ENCODE results near the gene PLA2G3. TPM values are rescaled to one million over a fixed set of nuclear protein-coding genes. Genes with fewer than 3 reads are reported as not detected.

The PLA2G3 gene
- total RNA-seq, 2 experiments from 2014 or later, result not detected

DNA sequence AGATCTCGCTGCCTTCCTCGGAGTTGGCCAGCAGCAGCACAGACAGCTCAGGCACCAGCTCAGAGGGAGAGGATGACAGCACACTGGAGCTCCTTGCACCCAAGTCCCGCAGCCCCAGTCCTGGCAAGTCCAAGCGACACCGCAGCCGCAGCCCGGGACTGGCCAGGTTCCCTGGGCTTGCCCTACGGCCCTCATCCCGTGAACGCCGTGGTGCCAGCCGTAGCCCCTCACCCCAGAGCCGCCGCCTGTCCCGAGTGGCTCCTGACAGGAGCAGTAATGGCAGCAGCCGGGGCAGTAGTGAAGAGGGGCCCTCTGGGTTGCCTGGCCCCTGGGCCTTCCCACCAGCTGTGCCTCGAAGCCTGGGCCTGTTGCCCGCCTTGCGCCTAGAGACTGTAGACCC, 6.4 kb downstream of the PLA2G3 start:
- no peaks in the 10 kb centered on the region for H3K36me3 Mint-ChIP-seq (ENCODE audit: low read depth)
- DNase-seq (no peak), ATAC-seq (ENCODE audit: poor library complexity) (no peak)
- H3K9me3 Mint-ChIP-seq, result no peaks in the 10 kb centered on the region
- Histone ChIP-seq H3K27me3 (ENCODE audit: control insufficient read depth in 1 of 2, insufficient read depth in 2 of 2, low read length in 2 of 2) (no peaks in the 10 kb centered on the region), H3K4me1 (ENCODE audit: insufficient read depth, low read length) (no peaks in the 10 kb centered on the region), H3K36me3 (ENCODE audit: insufficient read depth, low read length) (no peaks in the 10 kb centered on the region), H3K27ac (ENCODE audit: low read depth in 1 of 2, low read length in 2 of 2) (no peak overlapping the region), H3K4me3 (ENCODE audit: low read length) (no peak overlapping the region), H3K9me3 (ENCODE audit: control insufficient read depth in 1 of 2, insufficient read depth in 1 of 2, low read length in 2 of 2) (no peaks in the 10 kb centered on the region)
- H3K4me3 Mint-ChIP-seq, result no peak overlapping the region
- intact Hi-C loops (cut with DNase I, micrococcal nuclease), result no loop called here
- ChIA-PET CTCF (no interaction called here), POLR2A (no interaction called here)
- no peak overlapping the region for H3K27ac Mint-ChIP-seq
- TF ChIP-seq CTCF (IDR thresholded peaks at IDR 0.05), result no peak
- no peaks in the 10 kb centered on the region for H3K4me1 Mint-ChIP-seq (ENCODE audit: low read depth)
- no peaks in the 10 kb centered on the region for H3K27me3 Mint-ChIP-seq

DNA sequence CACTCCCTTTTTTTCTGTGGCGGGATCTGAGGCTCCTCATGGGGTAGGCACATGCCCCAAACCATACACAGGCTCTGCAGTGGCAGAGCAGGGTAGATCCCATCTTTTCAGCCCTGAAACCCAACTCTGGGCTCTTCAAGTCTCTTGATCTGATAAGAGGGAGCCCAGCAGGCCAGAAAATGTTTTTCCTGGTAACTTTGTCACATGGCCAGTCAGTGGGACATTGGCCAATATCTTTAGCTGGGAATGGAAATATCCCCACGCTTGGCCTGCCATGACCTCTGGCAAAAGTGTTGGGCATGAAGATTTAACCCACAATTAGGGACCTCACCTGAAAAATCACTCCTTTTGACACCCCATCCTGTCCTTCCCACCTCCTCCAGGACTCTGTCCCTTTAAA, 9.4 kb downstream of the PLA2G3 start:
- ChIA-PET POLR2A (no interaction called here), CTCF (no interaction called here)
- no peaks in the 10 kb centered on the region for H3K9me3 Mint-ChIP-seq
- peaks cover 2 to 7% of the 10 kb centered on the region in 2 experiments for H3K27me3 ChIP-seq (ENCODE audit: control insufficient read depth in 1 of 2, insufficient read depth in 2 of 2, low read length in 2 of 2)
- no peak overlapping the region for H3K4me3 Mint-ChIP-seq
- no peak overlapping the region for H3K27ac ChIP-seq (ENCODE audit: low read depth in 1 of 2, low read length in 2 of 2)
- H3K9me3 ChIP-seq (ENCODE audit: control insufficient read depth in 1 of 2, insufficient read depth in 1 of 2, low read length in 2 of 2), result no peaks in the 10 kb centered on the region
- H3K27ac Mint-ChIP-seq, result no peak overlapping the region
- no peak for ATAC-seq (ENCODE audit: poor library complexity)
- no peak for TF ChIP-seq CTCF (IDR thresholded peaks at IDR 0.05)
- H3K4me1 Mint-ChIP-seq (ENCODE audit: low read depth), result no peaks in the 10 kb centered on the region
- H3K4me3 ChIP-seq (ENCODE audit: low read length), result no peak overlapping the region
- H3K4me1 ChIP-seq (ENCODE audit: insufficient read depth, low read length), result no peaks in the 10 kb centered on the region
- no peaks in the 10 kb centered on the region for H3K36me3 ChIP-seq (ENCODE audit: insufficient read depth, low read length)
- H3K36me3 Mint-ChIP-seq (ENCODE audit: low read depth), result no peaks in the 10 kb centered on the region
- intact Hi-C loops (cut with DNase I, micrococcal nuclease), result no loop called here
- no peak for DNase-seq
- H3K27me3 Mint-ChIP-seq, result no peaks in the 10 kb centered on the region

GRCh38 chr22:31128156-31128555, 12.2 kb downstream of the PLA2G3 start:
- ATAC-seq (ENCODE audit: poor library complexity), result no peak
- no peaks in the 10 kb centered on the region for H3K36me3 Mint-ChIP-seq (ENCODE audit: low read depth)
- no peak for DNase-seq
- H3K27me3 Mint-ChIP-seq, result peaks cover 3% of the 10 kb centered on the region
- Histone ChIP-seq H3K9me3 (ENCODE audit: control insufficient read depth in 1 of 2, insufficient read depth in 1 of 2, low read length in 2 of 2) (no peaks in the 10 kb centered on the region), H3K4me3 (ENCODE audit: low read length) (no peak overlapping the region), H3K4me1 (ENCODE audit: insufficient read depth, low read length) (no peaks in the 10 kb centered on the region), H3K27me3 (ENCODE audit: control insufficient read depth in 1 of 2, insufficient read depth in 2 of 2, low read length in 2 of 2) (peaks cover 2 to 7% of the 10 kb centered on the region in 2 experiments), H3K27ac (ENCODE audit: low read depth in 1 of 2, low read length in 2 of 2) (no peak overlapping the region), H3K36me3 (ENCODE audit: insufficient read depth, low read length) (no peaks in the 10 kb centered on the region)
- CTCF ChIA-PET, result no interaction called here
- no peaks in the 10 kb centered on the region for H3K4me1 Mint-ChIP-seq (ENCODE audit: low read depth)
- intact Hi-C loops (cut with DNase I, micrococcal nuclease), result no loop called here
- H3K9me3 Mint-ChIP-seq, result no peaks in the 10 kb centered on the region
- no peak overlapping the region for H3K4me3 Mint-ChIP-seq
- no peak for TF ChIP-seq CTCF (IDR thresholded peaks at IDR 0.05)
- H3K27ac Mint-ChIP-seq, result no peak overlapping the region
- POLR2A ChIA-PET, result no interaction called here
